HG03280 (cell line): ENCODE measurements around the gene FLT4.
"Not testable (repeated sequence)": the region's sequence is repeated elsewhere in the genome, so short reads cannot be mapped to it uniquely, and the experiment has no call there.

ENCODE experiments used
- ATAC-seq: cut with Tn5 transposase; IDR thresholded peaks from one replicate; pipeline ENCODE4 v1.9.1; 2021; ENCODE audit warnings: mild to moderate bottlenecking, moderate library complexity; ENCODE audit not compliant: unreplicated experiment

The FLT4 gene

GRCh38 chr5:180649297-180650039, at the start of gene FLT4:
Gene FLT4 (minus strand): TSS chr5:180649600. CDS start chr5:180649545, 55 bp downstream.
- no peak for ATAC-seq

- no peak for ATAC-seq
These were observed 49.6 kb upstream of the FLT4 start for GRCh38 chr5:180699042-180699441.

- ATAC-seq = no peak
These were observed 46.7 kb upstream of the FLT4 start for GRCh38 chr5:180696116-180696515.

DNA sequence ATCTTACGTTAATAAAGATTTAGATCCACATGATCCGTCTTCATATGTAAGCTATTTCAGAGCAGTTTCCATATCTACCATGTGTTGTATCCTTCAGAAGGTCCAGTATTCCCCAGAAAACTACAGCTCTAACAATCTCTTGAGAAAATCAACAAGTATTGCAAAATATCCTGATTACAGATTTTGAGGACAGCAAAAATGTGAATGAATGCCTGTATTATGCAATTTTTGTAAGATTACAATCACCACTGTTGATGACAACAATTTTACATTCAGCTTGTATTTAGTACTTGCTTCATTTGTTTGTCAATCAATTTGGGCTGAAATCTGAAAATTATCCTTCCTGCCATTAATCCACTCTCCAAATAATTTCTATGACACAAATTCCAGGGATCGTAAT, 43.0 kb upstream of the FLT4 start:
- no peak for ATAC-seq

DNA sequence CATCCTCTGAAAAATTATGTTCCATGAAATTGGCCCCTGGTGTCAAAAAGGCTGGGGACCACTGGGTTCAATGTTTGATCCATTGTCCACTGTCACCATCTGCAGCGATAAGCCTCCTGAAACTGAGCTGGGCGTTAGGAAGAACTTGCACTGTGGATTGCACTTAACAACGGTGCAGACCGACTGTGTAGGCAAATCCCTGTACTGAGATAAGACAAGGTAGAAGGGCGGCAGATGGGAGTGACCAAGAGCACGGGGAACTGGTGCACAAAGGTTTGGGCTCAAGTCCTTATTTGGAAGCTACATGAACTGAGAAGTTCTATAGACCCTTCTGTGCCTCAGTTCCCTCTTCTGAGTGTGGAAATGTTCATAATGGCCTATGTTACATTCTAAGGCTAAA, 41.6 kb upstream of the FLT4 start:
- no peak for ATAC-seq

- ATAC-seq = no peak
These were observed 41.2 kb upstream of the FLT4 start for GRCh38 chr5:180690562-180690961.

GRCh38 chr5:180689775-180690174, 40.4 kb upstream of the FLT4 start:
- ATAC-seq = no peak

DNA sequence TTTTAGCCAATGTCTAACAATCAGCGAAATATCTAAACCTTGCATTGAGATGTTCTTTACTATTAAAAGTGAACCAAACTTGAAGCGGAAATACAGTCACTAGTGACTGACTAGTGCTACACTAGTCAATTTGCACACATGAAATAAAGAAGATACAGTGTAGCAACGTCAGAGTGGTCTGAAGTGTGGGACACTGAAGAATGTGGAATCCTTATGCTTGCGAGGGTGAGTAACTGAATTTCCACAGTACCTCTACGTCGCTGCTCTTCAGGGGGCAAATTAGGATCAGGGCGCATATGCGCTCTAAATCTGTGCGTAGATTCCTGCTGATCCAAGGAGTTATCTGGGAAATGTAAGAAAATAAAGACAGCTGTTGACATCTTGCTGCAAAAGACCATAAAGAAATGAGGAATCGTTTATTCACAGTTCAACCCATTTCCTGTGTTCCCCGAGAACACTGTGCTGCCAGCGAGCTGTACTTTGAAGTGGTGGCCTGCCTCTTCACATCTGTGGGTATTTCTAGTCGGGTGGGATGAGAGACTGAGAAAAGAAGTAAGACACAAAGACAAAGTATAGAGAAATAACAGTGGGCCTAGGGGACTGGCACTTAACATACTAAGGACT, 39.8 kb upstream of the FLT4 start:
- no peak for ATAC-seq

DNA sequence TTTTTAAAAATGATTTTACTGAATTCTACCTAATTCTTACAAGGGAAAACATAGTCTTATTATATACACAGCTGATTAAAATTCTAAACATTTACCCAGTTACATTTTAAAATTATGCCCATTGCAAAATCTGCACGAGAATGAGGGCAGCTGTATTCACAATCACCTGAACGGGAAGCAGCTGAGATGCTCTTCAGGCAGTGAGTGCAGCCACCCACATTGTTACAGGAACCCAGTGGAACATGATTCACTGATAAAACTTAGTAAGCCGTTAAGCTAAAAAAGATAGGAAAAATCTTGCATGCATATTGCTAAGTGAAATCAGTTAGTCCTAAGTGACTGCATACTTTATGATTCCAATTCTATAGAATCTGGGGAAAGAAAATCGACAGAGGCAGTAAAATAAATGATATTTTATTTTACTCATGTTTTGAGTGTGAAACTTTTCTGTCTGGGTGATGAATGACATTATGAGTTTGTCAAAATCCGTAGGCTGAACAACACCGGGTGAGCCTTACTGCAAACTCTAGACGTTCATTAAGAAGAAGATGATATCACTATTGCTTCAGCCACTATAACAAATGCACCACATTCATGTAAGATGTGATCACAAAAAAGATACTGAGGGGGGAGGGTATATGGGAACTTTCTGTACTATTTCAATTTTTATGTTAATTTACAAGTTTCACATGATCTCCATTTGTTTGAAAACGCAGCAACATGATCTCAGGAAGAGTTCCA, 39.1 kb upstream of the FLT4 start:
- ATAC-seq = no peak

GRCh38 chr5:180686799-180687198, 37.4 kb upstream of the FLT4 start:
- not testable (repeated sequence) for ATAC-seq

- ATAC-seq = no peak
These were observed 35.3 kb upstream of the FLT4 start for GRCh38 chr5:180684623-180685161.

GRCh38 chr5:180683220-180683922, 34.0 kb upstream of the FLT4 start:
- ATAC-seq = no peak

GRCh38 chr5:180682560-180682959, 33.2 kb upstream of the FLT4 start:
- no peak for ATAC-seq

DNA sequence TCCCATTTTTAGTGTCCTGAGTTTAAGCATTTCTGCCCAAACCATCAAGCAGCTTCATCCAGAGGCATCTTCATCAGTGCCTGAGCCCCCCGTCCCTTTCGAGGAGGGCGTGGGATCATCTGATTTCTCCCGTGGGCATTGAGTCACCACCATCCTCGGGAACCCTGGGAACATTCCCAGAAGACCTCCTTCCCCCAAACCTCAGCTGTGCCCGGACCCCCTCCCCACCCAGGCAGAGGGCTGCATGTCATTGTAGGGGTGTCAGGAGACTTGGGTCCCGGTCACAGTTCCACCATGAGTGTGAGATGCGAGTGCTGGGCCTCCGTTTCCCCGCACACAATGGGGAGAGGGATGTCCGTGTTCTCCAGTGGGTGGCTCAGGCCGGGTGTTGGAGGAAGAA, 32.6 kb upstream of the FLT4 start:
- not testable (repeated sequence) for ATAC-seq

DNA sequence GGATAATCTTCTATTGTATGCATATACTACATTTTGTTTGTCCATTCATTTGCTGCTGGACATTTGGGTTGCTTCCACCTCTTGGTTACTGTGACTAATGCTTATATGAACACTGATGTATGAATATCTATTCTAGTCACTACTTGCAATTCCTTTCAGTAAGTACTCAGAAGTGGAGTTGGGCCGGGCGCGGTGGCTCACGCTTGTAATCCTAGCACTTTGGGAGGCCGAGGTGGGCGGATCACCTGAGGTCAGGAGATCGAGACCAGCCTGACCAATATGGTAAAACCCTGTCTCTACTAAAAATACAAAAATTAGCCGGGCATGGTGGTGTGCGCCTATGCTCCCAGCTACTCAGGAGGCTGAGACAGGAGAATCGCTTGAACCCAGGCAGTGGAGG, 28.9 kb upstream of the FLT4 start:
- ATAC-seq = not testable (repeated sequence)

DNA sequence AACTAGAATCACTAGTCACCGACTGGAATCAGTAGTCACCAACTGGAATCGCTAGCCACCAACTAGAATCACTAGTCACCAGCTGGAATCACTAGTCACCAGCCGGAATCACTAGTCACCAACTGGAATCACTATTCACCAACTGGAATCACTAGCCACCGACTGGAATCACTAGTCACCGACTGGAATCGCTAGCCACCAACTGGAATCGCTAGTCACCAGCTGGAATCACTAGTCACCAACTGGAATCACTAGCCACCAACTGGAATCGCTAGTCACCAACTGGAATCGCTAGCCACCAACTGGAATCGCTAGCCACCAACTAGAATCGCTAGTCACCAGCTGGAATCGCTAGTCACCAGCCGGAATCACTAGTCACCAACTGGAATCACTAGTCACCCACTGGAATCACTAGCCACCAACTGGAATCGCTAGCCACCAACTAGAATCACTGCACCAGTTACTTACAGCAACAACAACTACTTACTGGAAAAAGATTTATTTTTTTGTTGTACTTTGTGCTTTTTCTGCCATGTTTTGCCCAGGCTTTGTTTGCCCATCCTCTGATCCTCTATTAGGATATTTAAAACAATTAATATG, 25.7 kb upstream of the FLT4 start:
- ATAC-seq = no peak

- ATAC-seq = not testable (repeated sequence)
These were observed 24.7 kb upstream of the FLT4 start for GRCh38 chr5:180674090-180674475.

GRCh38 chr5:180673371-180674089, 24.1 kb upstream of the FLT4 start:
- no peak for ATAC-seq

- not testable (repeated sequence) for ATAC-seq
These were observed 22.6 kb upstream of the FLT4 start for GRCh38 chr5:180671958-180672524.
